GM08714 (cell line): ENCODE results near the gene PARD6A.

Experiments used
- H3K4me3 ChIP-seq: fragments of 200-500 bp; sonication (Bioruptor generic); 2 replicates; pipeline ENCODE4 v1.5.1; 2014; ENCODE audit warnings: mild to moderate bottlenecking, low read length, inconsistent platforms
- ZNF274 ChIP-seq: IDR thresholded peaks from 2 replicates; pipeline ENCODE4 v1.6.1; 2012; ENCODE audit warnings: mild to moderate bottlenecking, low read depth, low read length

PARD6A gene

DNA sequence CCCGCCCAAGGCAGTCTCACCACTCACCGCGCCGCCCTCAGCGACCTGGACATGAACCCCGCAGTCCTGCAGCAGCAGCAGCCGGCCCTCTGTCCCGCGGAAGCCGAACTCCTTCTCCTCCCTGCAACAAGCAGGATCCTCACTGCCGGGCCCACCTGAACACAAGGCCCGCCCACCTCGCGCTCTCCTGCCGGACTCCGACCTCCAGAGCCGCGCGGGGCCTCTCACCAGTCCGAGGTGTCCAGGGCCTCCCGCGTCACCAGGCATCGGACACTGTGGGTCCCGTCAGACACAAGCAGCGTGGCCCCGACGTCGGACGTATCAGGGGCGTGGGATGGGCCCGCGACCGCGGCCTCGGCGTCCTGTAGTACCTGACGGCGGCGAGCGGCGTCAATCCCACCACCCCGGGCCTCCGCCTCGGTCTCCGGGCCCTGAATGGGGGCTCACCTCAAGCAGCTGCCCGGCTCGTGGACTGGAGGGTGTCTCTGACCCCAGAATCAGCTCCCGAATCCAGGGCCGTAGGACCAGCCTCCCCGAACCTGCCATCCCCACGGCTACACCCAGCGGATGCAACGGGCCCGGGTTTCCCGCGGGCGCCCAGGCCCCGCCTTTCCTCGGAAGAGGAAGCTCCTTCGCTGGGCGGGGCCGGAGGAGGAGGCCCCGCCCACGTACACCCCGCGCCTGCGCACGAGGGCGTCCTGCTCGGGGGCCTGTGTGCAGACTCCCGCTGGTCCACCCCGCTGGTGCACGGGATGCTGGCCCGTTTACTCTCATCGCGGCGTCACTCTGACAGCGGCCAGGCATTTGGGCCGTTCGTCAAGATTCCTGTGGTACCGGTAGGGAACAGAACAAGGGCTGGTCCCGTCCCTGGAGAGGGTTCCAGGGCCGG, 841 bp upstream of the PARD6A start, which contains the start of gene ACD:
Gene ACD (minus strand): TSS at position 586 of the 889 bp plus-strand sequence. CDS start 40 bp downstream, at position 546.
- H3K4me3 ChIP-seq, result peak within 1 kb of the TSS; percentile 64
- no peak for TF ChIP-seq ZNF274

DNA sequence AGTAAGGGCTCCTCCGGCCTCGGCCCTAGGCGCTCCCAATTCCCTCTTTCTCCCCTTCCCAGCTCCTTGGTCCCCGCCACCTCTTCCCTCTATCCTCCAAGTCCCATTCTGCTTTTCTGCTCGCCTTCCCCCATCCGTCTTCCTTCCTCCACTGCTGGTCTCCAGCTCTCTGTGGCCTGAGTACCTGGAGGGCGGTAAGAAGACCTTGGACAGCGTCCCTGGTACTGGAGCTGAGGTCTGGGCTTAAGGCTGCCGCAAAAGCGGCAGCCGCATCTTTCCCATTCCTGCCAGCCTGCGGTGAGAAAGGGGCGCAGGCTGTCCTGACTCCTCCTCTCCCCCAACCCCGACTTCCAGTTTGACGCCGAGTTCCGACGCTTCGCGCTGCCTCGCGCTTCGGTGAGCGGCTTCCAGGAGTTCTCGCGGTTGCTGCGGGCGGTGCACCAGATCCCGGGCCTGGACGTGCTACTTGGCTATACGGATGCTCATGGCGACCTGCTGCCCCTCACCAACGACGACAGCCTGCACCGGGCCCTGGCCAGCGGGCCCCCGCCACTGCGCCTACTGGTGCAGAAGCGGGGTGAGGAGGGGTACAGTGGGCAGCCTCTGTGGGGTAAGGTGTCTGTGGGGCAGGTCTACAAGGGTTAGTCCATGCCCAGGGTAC, 471 bp downstream of the PARD6A start:
- TF ChIP-seq ZNF274, result no peak
- H3K4me3 ChIP-seq, result peak overlapping the region; percentile 50; the same call in 1 of the 2 replicates

DNA sequence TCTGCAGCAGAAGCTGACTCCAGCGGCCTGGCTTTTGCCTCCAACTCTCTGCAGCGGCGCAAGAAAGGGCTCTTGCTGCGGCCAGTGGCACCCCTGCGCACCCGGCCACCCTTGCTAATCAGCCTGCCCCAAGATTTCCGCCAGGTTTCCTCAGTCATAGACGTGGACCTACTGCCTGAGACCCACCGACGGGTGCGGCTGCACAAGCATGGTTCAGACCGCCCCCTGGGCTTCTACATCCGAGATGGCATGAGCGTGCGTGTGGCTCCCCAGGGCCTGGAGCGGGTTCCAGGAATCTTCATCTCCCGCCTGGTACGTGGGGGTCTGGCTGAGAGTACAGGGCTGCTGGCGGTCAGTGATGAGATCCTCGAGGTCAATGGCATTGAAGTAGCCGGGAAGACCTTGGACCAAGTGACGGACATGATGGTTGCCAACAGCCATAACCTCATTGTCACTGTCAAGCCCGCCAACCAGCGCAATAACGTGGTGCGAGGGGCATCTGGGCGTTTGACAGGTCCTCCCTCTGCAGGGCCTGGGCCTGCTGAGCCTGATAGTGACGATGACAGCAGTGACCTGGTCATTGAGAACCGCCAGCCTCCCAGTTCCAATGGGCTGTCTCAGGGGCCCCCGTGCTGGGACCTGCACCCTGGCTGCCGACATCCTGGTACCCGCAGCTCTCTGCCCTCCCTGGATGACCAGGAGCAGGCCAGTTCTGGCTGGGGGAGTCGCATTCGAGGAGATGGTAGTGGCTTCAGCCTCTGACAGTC, 1.3 kb downstream of the PARD6A start:
- TF ChIP-seq ZNF274, result no peak
- no peak overlapping the region for H3K4me3 ChIP-seq

DNA sequence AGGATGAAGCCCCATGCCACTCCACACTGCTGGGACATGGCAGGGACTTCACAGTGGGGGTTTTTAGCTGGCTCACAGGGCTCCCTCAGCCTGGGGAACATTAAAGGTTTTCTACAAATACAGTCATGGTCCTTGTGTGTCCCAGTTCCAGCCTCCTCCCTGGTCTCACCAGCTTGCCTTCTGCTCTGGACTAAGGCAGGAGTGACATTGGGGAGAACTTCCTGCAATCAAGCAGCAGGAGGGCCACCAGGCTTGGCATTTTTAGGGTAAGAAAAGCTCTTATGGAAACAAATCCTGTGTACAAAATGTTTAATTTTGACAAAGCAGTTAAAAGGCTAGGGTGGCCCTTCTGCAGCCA, 1.9 kb downstream of the PARD6A start:
- H3K4me3 ChIP-seq, result no peak overlapping the region
- no peak for TF ChIP-seq ZNF274

DNA sequence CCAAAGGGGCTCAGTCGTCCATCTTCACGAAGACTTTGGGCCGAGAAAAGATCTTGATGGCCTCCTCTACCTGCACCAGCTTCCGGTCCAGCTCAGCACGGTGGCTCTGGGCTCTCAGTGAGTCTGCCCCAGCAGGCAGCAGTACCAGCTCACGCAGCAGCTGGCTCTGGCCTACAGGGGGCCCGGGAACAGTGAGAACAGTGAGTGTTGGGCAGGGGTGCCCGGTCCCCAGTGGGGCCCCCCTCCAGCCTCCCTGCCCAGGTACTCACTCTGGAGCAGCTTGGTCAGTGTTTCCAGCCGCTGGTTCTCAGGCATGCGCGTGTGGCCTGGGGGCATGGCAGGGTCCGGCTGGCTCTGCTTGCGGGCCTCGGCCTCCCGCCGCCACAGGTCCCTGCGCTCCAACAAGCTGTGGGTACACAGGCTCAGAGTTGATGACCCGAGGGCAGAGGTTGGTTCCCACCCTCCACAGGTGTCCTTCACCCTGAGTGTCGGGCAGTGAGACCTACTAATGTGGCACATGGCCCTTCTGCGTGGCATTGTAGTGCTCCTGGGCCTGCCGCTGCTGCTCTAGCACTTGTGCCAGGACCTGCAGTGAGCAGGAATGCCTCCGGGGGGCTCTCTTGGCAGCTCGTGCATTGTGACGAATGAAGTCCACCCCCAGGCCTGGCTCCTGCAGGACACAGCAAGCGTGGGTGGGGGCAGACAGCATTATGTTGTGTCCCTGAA, 2.6 kb downstream of the PARD6A start:
- H3K4me3 ChIP-seq, result no peak overlapping the region
- no peak for TF ChIP-seq ZNF274

DNA sequence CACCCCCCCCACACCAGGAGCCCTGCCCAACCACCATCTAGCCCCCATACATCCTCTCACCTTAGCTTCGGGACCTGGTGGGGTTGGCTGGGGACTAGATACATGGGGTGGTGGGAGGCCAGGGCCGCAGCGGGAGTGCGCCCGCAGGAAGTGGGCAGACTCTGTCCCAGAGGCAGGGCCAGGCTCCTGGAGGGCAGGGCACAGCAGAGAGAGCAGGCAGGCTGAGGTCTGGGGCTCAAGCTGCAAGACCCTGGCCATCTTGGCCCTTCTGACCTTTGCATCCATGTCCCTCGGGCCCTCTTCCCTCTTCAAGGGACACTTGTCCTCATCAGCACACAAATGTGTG, 3.1 kb downstream of the PARD6A start:
- no peak overlapping the region for H3K4me3 ChIP-seq

DNA sequence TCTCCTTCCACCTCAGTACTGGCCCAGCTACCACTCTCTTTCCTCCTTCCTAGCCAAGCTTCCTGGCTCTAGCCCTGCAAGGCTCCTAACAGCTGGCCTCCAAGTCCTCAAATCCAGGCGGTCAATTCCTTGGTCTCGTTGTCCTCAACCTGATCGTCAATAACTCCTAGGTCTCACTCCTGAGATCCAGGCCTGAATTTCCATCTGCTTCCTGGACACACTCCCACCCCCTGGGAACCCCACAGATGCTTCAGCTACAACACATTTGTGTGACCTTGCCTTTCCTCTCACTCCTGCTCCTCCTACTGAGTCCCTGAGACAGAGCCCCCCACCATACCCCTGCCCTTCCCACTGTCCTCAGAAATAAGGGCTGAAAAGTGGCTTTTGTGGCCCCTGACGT, 3.5 kb downstream of the PARD6A start:
- TF ChIP-seq ZNF274, result no peak
- no peak overlapping the region for H3K4me3 ChIP-seq

More for the DNA sequence above, 3.1 kb downstream of the PARD6A start:
- TF ChIP-seq ZNF274, result no peak

DNA sequence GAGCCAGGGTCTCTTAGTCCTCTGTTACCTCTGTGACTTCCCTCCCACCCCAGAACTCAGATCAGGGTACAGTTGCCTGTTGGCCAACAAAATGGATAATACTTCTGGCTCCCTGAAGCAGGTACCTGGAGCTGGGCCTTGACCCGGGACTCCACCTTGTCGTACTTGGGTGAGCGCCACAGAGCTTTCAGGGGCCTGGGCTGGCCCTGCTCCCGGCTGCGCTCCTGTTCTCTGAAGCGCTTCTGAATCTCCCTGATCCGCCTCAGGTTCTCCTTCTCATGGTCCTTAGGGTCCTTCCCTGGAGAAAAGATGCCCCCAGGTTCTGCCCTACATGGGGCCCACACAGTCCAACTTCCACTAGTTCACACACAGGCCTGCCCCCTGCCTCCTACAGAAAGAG, 4.1 kb downstream of the PARD6A start:
- no peak for TF ChIP-seq ZNF274
- no peak overlapping the region for H3K4me3 ChIP-seq

DNA sequence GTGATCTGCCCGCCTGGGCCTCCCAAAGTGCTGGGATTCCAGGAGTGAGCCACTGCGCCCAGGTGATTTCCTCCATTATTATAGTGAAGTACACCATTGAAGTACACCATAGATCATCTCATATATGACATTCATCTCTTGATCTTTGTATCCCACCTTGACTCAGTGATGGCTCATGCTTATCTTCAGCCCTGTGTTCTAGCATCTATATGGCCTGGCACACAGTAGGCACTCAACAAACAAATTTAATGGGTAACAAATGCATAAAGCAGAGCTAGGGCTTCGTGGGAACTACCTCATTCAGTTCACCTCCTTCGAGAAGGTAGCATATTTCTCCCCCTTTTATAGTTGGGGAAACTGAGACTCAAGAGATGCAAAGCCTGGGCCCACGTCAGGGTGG, 4.8 kb downstream of the PARD6A start:
- TF ChIP-seq ZNF274, result no peak
- peak overlapping the region; percentile 76; the same call in 1 of the 2 replicates for H3K4me3 ChIP-seq

DNA sequence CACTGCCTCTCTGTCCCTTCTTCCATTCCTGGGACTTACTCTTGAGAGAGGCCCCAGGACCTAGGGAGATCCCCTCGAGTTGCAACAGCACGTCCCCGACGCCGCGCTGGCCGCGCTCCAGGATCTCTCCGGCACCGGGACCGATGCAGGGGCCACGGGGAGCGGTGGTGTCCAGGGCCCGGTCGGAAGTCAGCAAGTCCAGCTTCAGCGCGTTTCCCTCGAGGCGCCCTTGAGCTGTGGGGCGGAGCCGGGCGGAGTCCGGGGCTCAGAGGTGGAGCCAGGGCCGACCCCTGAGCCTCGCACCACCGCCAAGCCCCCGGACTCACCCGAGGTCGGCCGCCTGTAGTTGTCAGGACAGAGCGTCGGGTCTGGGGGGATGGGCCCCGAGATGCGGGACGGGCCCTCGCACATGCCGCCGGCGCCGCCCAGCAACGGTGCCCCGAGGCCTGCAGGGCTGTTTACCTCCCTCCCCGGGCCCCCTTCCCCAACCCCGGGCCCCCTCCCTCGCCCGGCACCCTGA, 5.3 kb downstream of the PARD6A start:
- peak overlapping the region; percentile 76; the same call in 1 of the 2 replicates for H3K4me3 ChIP-seq
- TF ChIP-seq ZNF274, result no peak

DNA sequence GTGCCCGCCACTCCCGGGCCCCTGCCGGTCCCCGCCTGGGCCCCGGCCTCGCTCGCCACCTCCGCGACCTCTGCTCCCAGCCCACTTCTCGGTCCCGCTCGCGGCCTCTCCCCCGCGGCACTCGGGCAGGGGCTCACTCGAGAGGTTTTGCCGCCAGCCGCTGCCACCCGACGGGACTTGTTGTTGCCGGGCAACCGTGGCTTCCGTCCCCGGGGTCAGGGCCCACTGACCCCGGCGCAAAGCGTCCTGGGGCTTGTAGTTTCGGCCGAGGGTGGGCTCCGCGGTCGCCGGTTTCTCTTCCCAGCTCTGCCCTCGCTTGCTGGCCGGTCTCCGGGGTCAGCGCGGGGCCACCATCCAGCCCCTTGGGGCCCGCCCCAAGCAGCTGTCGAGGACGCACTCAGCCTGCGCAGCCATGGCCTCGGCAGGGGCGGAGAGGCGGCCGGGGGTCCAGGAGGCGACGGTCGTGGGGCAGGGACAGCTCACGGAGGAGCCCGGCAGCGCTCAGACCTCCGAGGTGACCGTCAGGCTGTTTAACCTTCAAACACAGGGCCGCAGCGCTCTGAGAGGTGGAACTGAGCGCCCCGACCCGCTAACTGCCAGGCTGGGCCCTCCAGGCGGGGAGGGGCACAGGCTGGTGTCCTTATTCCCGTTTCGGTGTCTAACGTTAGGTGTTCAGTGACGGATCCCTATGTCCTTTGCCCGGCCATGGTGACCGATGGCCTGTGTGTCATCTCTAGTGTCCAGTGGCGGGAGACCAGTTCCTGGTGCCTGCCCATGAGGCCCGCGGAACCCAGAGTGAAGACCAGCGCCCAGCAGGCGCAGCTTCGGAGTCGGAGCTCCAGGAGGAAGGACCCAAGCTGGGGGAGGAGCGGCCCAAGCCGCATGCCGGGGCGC, 6.0 kb downstream of the PARD6A start, which contains the start of the genes C16orf86 and ENKD1:
Gene C16orf86 (plus strand): TSS at position 256 of the 894 bp plus-strand sequence. CDS start 157 bp downstream, at position 413.
Gene ENKD1 (minus strand): TSS at position 192 of the 894 bp plus-strand sequence. CDS start 308 bp downstream, outside the sequence.
- peak within 1 kb of the TSS; percentile 76; the same call in 1 of the 2 replicates for H3K4me3 ChIP-seq

DNA sequence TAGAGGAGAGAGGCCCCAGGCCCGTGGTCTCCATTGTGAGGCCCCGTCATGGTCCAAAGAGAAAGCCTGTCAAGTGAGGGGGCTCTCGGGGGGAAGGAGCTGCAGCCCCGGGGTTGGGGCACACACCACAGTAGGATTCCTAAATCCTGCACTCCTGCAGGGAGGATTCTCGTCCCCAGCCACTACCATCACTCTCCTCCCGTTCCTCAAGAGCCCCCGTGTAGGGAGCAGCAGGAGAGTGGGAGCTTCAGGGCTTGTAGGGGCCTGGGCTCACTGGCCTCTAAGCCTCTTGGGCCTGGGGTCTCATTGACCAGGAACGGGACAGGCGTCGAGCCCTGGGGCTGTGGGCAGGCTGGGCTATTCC, 6.7 kb downstream of the PARD6A start:
- no peak for TF ChIP-seq ZNF274
- H3K4me3 ChIP-seq, result peak overlapping the region; percentile 76; the same call in 1 of the 2 replicates

More for the DNA sequence above, 6.0 kb downstream of the PARD6A start, which contains the start of the genes C16orf86 and ENKD1:
- TF ChIP-seq ZNF274, result no peak
